ENCODE measurements around the gene FSTL3. TPM values are rescaled to one million over a fixed set of nuclear protein-coding genes. Genes with fewer than 3 reads are reported as not detected.

The FSTL3 gene
- total and polyA plus RNA-seq, 2 of the 13 experiments (the other 11 are each of a cell fraction or from before 2014, with no cell fraction given), result 13.5 to 15.6 TPM

DNA sequence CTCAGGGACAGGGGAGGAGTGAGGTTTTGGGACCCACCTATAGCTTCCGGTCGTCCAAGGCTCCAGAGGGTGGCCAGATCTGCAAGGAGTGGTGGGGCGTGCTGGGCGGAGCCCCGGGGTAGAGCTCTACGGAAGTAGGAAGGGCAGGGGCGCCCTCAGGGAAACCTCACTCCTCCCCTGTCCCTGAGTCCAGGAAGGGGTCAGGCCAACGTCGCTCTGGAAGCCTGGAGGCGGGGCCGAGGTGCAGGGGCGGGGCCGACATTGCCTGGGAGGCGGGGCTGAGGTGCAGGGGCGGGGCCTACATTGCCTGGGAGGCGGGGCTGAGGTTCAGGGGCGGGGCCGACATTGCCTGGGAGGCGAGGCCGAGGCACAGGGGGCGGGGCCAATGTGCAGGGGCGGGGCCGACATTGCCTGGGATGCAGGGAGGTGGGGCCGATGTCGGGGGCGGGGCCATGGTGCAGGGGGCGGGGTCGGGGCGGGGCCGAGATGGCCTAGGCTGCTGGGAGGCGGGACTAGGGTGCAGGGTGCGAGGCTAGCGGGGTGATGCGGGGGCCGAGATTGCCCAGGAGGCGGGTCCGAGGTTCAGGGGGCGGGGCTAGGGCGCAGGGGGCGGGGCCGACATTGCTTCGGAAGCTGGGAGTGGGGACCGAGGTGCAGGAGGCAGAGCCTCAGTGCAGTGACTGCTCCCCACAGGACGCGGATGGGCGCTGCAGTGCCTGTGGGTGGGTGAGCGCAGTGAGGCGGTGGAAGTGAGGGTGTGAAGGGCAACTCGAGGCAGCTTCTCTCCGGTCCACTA is 27.7 kb downstream of the FSTL3 start (continued):
- TF ChIP-seq, protein P1, sequence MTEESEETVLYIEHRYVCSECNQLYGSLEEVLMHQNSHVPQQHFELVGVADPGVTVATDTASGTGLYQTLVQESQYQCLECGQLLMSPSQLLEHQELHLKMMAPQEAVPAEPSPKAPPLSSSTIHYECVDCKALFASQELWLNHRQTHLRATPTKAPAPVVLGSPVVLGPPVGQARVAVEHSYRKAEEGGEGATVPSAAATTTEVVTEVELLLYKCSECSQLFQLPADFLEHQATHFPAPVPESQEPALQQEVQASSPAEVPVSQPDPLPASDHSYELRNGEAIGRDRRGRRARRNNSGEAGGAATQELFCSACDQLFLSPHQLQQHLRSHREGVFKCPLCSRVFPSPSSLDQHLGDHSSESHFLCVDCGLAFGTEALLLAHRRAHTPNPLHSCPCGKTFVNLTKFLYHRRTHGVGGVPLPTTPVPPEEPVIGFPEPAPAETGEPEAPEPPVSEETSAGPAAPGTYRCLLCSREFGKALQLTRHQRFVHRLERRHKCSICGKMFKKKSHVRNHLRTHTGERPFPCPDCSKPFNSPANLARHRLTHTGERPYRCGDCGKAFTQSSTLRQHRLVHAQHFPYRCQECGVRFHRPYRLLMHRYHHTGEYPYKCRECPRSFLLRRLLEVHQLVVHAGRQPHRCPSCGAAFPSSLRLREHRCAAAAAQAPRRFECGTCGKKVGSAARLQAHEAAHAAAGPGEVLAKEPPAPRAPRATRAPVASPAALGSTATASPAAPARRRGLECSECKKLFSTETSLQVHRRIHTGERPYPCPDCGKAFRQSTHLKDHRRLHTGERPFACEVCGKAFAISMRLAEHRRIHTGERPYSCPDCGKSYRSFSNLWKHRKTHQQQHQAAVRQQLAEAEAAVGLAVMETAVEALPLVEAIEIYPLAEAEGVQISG (CRISPR knock-in tag; IDR thresholded peaks at IDR 0.05), result peak; percentile 37; the same call in 1 of the 2 replicates
- TF ChIP-seq SRSF1 (optimal IDR thresholded peaks at IDR 0.05; ENCODE audit: low read depth, low read length) (peak; percentile 1), ARNT (IDR thresholded peaks at IDR 0.05) (no peak), POGZ (CRISPR knock-in tag; IDR thresholded peaks at IDR 0.05) (peak; percentile 21; the same call in 1 of the 2 replicates), TMF1 (CRISPR knock-in tag; IDR thresholded peaks at IDR 0.05; ENCODE audit: low read depth) (no peak), ARHGAP35 (CRISPR knock-in tag; IDR thresholded peaks at IDR 0.05; ENCODE audit: borderline replicate concordance) (no peak), NFYC (CRISPR knock-in tag; IDR thresholded peaks at IDR 0.05) (no peak), ZBTB1 (CRISPR knock-in tag; IDR thresholded peaks at IDR 0.05; ENCODE audit: borderline replicate concordance) (no peak), ZNF562 (CRISPR knock-in tag; IDR thresholded peaks at IDR 0.05; ENCODE audit: borderline replicate concordance) (no peak), HIVEP1 (CRISPR knock-in tag; IDR thresholded peaks at IDR 0.05) (no peak), ZKSCAN5 (CRISPR knock-in tag; IDR thresholded peaks at IDR 0.05) (no peak; the same call in 1 of the 2 replicates), ZNF20 (CRISPR knock-in tag; IDR thresholded peaks at IDR 0.05) (no peak), PHF8 (CRISPR knock-in tag; IDR thresholded peaks at IDR 0.05) (peak; percentile 16), POLR2AphosphoS2 (IDR thresholded peaks at IDR 0.05; ENCODE audit: low read depth, low read length) (no peak), SP5 (CRISPR knock-in tag; IDR thresholded peaks at IDR 0.05; ENCODE audit: borderline replicate concordance, low read depth) (peak; percentile 56; the same call in 1 of the 2 replicates), ZNF550 (CRISPR knock-in tag; IDR thresholded peaks at IDR 0.05; ENCODE audit: borderline replicate concordance) (no peak), ZNF761 (CRISPR knock-in tag; conservative IDR thresholded peaks at IDR 0.05) (no peak), SRY (CRISPR knock-in tag; IDR thresholded peaks at IDR 0.05) (no peak), KDM4B (CRISPR knock-in tag; IDR thresholded peaks at IDR 0.05) (0 out of 2 replicates have a peak, but pooled peaks have one; percentile 47)
- TF ChIP-seq, protein P2, sequence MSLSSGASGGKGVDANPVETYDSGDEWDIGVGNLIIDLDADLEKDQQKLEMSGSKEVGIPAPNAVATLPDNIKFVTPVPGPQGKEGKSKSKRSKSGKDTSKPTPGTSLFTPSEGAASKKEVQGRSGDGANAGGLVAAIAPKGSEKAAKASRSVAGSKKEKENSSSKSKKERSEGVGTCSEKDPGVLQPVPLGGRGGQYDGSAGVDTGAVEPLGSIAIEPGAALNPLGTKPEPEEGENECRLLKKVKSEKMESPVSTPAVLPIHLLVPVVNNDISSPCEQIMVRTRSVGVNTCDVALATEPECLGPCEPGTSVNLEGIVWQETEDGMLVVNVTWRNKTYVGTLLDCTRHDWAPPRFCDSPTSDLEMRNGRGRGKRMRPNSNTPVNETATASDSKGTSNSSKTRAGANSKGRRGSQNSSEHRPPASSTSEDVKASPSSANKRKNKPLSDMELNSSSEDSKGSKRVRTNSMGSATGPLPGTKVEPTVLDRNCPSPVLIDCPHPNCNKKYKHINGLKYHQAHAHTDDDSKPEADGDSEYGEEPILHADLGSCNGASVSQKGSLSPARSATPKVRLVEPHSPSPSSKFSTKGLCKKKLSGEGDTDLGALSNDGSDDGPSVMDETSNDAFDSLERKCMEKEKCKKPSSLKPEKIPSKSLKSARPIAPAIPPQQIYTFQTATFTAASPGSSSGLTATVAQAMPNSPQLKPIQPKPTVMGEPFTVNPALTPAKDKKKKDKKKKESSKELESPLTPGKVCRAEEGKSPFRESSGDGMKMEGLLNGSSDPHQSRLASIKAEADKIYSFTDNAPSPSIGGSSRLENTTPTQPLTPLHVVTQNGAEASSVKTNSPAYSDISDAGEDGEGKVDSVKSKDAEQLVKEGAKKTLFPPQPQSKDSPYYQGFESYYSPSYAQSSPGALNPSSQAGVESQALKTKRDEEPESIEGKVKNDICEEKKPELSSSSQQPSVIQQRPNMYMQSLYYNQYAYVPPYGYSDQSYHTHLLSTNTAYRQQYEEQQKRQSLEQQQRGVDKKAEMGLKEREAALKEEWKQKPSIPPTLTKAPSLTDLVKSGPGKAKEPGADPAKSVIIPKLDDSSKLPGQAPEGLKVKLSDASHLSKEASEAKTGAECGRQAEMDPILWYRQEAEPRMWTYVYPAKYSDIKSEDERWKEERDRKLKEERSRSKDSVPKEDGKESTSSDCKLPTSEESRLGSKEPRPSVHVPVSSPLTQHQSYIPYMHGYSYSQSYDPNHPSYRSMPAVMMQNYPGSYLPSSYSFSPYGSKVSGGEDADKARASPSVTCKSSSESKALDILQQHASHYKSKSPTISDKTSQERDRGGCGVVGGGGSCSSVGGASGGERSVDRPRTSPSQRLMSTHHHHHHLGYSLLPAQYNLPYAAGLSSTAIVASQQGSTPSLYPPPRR (CRISPR knock-in tag; IDR thresholded peaks at IDR 0.05; ENCODE audit: borderline replicate concordance), result no peak; the same call in 1 of the 2 replicates
- TF ChIP-seq, protein P3, sequence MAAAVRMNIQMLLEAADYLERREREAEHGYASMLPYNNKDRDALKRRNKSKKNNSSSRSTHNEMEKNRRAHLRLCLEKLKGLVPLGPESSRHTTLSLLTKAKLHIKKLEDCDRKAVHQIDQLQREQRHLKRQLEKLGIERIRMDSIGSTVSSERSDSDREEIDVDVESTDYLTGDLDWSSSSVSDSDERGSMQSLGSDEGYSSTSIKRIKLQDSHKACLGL (CRISPR knock-in tag; IDR thresholded peaks at IDR 0.05), result no peak

All from HepG2 (cell line).